ENCODE results near the gene C6orf141.

GRCh38 chr6:49540614-49541013 is 9.9 kb upstream of the C6orf141 start:
- TF ChIP-seq POLR2A (IDR thresholded peaks at IDR 0.05; ENCODE audit: borderline replicate concordance, extremely low read depth, insufficient read depth, insufficient read length) (no peak), JUND (IDR thresholded peaks at IDR 0.05) (no peak), FOSL1 (IDR thresholded peaks at IDR 0.05; ENCODE audit: low read depth) (no peak), SIN3A (IDR thresholded peaks at IDR 0.05; ENCODE audit: low read depth) (no peak), POLR2AphosphoS5 (IDR thresholded peaks at IDR 0.05; ENCODE audit: low read depth, low read length) (no peak), CTCF (IDR thresholded peaks at IDR 0.05 in 2 of 3, conservative IDR thresholded peaks at IDR 0.05 in 1 of 3; ENCODE audit: borderline replicate concordance in 1 of 3, insufficient read depth in 1 of 3, low read depth in 2 of 3, low read length in 2 of 3) (no peak), EGR1 (IDR thresholded peaks at IDR 0.05; ENCODE audit: low read depth) (no peak), YY1 (IDR thresholded peaks at IDR 0.05; ENCODE audit: extremely low read depth, insufficient replicate concordance, low read depth, low read length) (no peak), REST (IDR thresholded peaks at IDR 0.05; ENCODE audit: low read depth) (no peak), CBX3 (IDR thresholded peaks at IDR 0.05; ENCODE audit: low read depth) (no peak), CEBPB (IDR thresholded peaks at IDR 0.05; ENCODE audit: low read depth) (no peak), EZH2 (IDR thresholded peaks at IDR 0.05) (no peak)
- TF ChIP-seq, protein P1, sequence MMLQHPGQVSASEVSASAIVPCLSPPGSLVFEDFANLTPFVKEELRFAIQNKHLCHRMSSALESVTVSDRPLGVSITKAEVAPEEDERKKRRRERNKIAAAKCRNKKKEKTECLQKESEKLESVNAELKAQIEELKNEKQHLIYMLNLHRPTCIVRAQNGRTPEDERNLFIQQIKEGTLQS (IDR thresholded peaks at IDR 0.05): no peak

Measured in HCT116 (cell line).